CD4-positive, alpha-beta T cell treated with Interferon alpha-2 for 1 hour (primary cell): ENCODE measurements around the gene KCTD16.

Experiments used
- DNase-seq, 2 donors: peaks; one replicate each; pipeline ENCODE4 v3.0.0-alpha.2; 2020 to 2022

Gene KCTD16

GRCh38 chr5:144465441-144465840 lies 294.8 kb downstream of the KCTD16 start:
- DNase-seq: no peak

- no peak for DNase-seq
These were observed 297.1 kb downstream of the KCTD16 start for GRCh38 chr5:144467792-144468191.

GRCh38 chr5:144468571-144468970 lies 297.9 kb downstream of the KCTD16 start:
- no peak for DNase-seq

DNA sequence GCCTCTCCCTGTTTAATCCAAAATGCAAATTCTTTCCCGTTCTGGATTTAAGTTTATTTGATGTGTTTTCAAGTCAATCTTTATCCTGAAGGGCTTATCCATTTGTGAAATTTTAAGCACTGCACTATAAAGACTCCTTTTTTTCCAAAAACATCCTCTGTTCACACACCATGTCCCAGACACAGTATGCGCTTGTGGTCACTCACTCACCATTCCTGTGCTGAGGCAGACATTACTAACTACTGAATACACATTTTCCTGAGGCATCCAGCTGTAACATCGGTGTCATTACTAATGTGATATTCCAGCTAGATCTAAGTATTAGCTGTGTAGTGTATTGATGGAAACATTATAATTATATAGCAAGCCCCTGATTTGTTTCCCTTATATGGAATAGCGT lies 298.4 kb downstream of the KCTD16 start:
- no peak for DNase-seq

- no peak for DNase-seq
These were observed 301.5 kb downstream of the KCTD16 start for GRCh38 chr5:144472221-144472620.

- DNase-seq: no peak
These were observed 303.0 kb downstream of the KCTD16 start for GRCh38 chr5:144473650-144474049.

DNA sequence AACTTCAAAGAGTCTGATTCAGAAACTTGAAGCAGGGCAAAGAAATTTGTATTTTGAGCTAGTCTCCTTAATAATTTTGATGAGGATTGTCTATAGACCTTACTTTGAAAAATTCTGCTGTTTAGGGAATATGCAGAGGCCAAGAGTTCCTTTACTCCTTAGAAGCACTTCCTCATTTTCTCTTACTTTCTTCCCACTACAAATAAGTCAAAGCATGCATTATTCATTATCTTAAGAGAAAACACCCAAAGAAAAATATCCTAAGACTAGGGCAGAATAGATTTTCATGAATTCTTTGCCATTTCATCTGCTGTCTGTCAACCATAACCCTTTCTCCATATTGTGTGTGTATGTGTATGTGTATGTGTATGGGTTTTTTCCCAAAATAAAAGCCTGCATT lies 307.9 kb downstream of the KCTD16 start:
- DNase-seq: no peak

- DNase-seq: no peak
These were observed 311.2 kb downstream of the KCTD16 start for GRCh38 chr5:144481861-144482260.

DNA sequence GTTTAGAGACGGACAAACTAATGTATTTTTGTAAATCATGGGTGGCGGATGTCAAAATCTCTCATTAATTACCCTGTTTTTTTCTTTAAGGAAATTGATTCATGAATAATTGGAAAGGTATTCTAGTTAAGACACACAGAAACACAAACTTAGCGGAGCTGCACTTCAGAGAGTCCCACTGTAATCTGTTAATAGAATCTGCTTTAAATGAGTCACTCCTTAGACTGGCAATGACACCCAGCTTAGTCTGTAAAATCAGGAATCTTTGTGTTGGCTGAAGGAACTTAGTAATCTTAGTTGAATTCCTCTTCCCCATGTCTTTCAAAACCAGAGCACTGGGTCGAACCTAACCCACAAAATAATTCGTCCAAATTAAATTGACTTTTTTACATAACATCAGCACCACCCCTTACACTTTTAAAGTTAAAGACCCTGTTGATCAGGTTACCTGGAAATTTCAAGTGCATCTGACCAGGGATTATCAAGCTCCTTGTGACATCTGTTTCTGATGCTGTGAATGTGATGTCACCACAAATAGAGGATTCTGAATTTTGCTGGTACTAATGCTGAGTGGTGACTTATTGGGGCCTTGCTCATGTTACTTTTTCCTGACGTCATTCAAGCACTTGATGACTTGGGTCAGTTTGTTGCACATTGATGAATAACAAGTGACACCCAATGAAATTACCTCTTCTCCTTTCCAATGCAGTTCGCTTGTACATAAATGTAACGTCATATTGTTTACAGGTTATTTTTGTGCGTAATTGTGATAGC lies 313.6 kb downstream of the KCTD16 start:
- DNase-seq: no peak

- DNase-seq: no peak
These were observed 314.9 kb downstream of the KCTD16 start for GRCh38 chr5:144485540-144485939.

DNA sequence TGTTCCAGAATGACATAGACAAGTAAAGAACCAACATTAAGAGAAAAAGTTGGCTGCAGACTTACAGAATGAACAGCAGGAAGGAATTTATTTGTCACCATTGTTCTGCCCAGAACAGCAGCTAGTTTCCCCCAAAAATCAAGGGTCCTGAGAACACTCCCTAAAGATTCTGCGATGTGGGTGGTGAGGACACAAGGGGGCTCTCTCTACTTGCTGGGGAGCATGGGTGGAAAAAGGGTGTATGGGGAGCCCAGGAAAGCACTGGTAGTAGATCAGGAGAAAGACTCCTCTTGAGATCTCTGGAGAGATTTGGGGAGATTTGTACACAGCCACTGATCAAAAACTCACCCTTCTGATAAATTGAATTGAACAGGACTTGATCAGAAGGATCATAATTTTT lies 316.5 kb downstream of the KCTD16 start:
- DNase-seq: no peak

DNA sequence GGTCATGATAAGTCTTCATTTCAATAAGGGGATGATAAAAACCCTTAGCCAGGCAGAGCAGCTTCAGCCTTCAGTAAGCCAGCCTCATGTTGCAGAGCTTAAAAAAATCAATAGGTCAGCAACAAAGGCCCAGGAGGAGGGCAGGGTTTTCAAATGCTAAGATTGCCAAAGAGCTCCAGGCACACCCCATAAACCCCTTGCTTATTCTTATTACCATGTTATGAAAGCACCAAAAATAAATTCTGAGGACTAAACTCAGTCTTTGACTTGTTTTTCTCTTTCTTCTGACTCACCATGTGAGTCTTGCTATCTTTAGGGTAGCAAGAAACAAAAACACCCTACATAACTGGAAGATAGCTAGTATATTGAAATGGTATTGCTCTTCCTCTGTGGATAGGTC lies 317.1 kb downstream of the KCTD16 start:
- no peak for DNase-seq

- no peak for DNase-seq
These were observed 332.4 kb downstream of the KCTD16 start for GRCh38 chr5:144503123-144503522.

DNA sequence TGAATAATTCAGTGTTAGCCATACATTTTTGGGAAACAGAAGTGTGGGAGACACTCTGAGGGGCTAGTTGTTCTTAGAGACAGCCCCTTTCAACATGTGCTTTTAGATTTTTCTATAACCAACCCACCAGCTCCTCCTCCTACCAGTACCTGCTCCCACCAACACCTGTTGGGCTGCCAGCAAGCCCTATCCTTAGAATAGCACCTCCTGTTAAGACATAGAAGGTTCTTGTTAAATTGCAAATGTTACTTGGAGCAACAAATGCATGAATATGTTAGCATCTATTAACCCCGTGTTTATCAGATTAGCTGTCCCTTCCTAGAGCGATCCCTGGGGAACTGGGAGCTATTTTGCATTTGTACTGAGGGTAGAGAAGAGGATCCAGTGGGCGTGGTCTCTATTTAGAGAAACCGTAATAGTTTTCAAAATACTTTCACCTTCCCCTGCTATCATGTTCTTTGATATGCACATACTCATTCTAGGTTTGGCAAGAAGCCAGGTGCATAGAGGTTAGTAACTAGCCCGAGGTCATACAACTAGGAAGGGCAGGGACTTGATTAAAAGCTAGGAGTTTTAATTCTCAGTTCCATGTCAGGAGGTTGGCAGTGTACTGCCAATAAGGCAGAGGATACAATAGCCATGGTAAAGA lies 334.4 kb downstream of the KCTD16 start:
- no peak for DNase-seq

GRCh38 chr5:144510845-144511579 lies 340.3 kb downstream of the KCTD16 start:
- DNase-seq: no peak

DNA sequence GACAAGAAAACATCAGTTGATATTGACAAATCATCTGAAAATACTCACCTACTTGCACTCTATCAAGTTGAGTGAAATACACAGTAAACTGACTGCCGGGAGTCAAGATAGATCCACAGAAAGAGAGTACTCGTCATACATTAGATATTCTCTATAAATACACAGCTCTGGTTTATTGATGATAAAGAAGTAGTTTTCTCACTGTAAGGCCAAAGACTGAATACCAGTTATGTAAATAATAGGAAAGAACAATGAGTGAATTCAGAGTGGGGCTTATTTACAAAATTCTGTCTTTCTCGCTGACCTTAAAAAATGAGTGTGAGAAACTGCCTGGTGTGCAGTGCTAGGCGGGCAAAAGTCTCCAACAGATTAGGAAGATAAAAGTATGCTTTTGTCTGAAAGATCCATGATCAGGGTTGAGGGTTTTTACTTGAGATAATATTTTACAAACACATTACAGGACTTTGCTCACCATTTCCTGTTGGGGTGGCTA lies 341.0 kb downstream of the KCTD16 start:
- no peak for DNase-seq

GRCh38 chr5:144522698-144523097 lies 352.0 kb downstream of the KCTD16 start:
- no peak for DNase-seq

DNA sequence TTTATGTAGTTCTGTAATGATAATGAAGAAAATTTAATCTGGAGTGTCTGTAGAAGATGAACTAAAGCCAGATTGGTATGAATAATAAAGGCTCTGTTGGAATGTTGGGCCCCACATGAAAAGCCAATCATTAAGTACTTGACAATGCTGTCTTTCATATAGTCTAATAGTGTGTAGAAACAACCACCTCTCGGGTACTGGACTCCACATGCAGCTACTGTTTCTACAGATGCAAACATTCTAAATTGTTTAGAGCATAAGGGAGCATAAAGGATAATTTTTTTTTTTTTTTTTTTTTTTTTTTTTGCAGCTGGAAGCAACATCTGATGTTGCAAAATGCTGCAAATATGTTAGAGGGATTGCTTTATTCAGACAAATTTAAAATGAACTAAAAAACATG lies 354.3 kb downstream of the KCTD16 start:
- no peak for DNase-seq

DNA sequence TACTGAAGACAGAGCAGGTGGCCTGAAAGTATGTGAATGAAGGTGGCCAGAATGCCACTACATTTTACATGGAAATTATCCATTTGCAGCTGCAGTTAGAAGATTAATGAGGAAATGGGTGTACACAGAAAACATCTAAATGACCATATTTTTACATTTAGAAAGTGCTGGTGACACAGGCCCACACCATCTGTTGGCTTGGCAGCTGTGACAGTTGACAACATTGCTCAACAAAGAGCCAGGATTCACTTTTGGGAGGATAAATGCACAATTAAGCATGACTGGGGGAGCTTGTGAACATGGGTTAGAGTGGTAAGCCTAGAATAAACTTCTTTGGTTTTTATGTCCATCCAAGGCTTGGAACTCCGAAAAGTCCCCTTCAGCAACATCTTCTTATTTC lies 360.5 kb downstream of the KCTD16 start:
- DNase-seq: no peak
